Measurements from ENCODE around the gene CNTROB.

Gene CNTROB

DNA sequence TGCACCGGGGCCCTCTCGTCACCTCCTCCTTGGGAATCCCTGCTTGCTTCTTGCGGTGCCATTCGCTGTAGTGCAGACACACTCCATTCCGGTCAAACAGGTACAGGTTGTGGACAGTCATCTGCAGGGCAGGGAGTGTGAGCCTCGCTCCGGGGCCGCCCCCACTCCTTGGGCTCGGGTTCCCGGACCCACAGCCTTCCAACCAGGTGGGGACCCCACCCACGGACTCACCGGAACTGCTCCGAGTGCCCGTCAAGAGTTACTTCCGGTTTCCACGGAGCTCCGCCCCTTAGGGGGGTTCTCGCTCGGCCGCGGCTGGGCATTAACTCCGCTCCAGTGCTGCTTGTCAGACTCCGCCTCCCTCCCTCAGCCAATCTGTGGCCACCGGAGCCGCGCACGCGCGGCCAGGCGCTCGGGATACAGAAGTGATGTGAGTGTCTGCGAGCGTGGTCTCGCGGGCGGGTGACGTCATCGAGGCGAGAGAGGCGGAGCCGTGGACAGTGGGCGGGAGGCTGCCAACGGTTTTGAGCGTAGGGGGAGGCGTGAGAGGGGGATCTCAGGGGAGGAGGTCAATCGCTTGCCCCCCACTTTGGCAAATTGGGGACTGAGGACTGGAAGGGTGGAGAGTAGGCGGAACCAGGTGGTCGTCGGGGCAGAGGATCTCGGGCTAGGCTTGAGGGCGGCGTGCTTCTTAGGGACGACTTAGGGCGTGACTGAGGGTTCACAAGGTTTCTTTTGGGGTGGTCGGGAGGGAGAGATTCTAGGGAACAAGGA lies at the start of gene CNTROB, which contains the start of gene TRAPPC1:
TSS of gene CNTROB (plus strand) at position 498 of the 774 bp plus-strand sequence. CDS start 874 bp downstream, outside the sequence.
TSS of gene TRAPPC1 (minus strand) at position 238 of the 774 bp plus-strand sequence. CDS start at position 121, 117 bp downstream.
- peak; percentile 98 for DNase-seq

GRCh38 chr17:7882629-7883028 lies 49.4 kb upstream of the CNTROB start:
- no peak for DNase-seq

DNA sequence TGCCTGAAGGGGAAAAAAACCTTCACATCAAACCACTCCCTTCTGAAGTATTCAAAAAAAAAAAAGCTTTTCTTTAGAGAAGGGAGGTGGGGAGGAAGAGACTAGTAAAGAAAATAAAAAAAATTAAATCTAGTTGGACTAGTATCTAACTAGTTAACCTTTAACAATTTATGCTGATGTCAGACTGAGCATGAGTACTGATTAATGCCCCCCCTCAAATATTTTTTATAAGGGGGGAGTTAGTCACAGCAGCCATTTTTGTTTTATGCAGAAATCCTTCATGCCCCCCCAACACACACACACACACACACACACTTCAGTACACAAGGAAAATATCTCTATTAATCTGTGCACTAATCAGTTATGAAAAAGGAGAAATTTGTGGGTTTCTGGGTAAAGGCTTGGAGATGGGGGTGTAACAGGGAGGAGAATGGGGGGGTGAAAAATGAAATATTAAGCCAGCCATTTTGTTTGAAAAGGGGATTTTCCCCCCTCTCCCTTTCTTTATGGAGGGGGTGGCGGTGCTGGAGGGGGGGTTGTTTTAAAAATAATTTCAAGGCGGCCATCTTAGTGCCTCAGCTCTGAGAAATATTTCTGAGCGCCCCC lies 48.1 kb upstream of the CNTROB start:
- DNase-seq = peak; percentile 72

GRCh38 chr17:7884581-7885366 lies 47.2 kb upstream of the CNTROB start:
- no peak for DNase-seq

DNA sequence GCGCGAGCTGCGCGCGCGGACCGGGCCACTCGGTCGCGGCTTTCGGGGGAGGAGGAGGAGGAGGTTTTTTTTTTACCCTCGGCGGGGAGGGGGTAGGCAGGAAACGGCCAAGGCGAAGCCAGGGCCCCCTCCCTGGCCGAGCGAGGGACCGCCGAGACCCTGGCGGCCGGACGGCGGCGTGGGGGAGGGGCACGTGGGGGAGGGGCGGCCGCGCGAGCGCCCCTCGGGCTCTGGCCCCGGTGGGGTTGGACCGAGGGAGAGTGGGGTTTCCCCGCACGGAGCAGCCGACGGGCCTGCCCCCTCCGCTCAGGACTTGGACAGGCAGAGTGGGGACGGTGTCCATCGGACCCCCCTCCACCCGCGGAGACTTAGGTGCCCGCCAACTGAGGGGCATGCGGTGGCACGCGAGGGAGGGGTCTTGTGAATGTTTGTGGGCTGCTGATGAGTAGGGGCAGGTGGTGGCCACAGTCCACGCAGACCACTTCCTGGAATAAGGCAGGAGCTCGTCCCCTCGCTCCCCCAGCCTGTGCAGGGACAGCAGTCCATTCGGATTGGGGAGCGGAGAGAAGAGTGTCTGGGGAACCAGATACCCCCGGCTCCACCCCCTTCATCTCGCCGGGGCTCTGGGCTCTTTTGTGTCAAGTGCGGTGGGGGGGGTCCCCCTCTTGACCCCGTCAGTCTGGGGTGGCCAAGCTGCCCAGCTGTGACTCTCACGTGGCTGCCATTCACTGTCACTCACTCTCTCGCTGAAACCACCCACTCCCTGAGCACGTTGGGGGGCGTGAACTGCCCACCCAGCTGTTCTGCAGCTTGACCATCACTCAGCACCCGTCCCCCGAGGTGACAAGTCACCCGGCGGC lies 46.4 kb upstream of the CNTROB start:
- no peak for DNase-seq

GRCh38 chr17:7886227-7887037 lies 45.6 kb upstream of the CNTROB start:
- no peak for DNase-seq

DNA sequence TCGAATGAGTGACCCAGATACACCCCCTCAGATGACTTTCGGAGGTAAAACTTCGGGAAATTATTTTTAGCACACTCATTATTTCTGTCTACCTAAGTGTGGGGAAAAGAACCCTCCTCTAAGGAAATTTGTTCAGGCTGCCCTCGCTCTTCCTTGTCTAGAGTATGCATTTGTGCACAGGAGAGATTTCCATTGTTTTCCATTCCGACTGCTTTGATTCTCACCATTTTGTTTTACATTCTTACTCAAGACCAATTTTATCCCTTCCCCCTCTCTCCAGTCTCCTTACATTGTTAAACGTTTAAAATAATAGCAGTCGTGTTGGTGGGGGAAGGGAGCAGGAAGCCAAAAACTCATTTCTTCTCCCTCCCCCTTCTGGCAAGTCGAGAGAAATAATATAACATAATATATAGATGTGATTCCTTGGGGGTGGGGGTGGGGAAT lies 44.9 kb upstream of the CNTROB start:
- DNase-seq = peak; percentile 57

GRCh38 chr17:7887482-7888183 lies 44.4 kb upstream of the CNTROB start:
- peak; percentile 85 for DNase-seq

DNA sequence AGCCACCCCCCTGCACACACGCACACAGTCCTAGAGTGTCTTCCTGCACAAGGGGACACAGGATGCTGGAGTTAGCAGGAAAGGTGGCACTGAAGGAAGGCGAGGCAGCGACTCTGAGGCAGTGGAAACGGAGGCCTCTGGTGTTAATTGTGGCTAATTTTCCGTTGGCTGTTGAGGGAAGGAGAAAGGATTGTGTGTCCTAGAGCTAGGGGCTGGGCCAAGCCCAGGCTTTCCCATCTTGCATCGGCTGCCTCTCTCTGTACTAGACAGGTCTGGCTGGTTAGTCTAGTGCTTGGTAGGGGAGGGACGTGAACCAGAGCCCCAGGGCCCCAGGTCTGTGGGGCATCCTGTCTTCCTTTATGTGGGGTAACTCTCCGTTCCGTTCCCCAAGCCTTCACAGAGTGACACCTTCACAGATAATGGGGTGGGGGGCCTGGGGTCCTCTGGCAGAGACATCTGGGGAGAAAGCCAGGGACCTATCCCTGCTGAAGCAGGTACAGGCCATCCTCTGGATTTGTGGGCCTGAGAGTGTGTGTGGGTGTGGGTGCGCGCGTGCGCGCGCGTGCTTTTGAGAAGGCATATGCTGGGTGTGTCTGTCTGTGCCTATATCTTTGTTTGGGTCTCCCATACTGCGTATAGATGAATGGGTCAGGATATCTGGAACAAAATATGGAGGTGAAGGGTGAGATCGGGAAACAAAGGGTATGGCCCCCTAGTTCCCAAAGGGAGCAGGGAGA lies 43.7 kb upstream of the CNTROB start, which contains the start of gene CHD3:
TSS of gene CHD3 (plus strand) at position 606 of the 737 bp plus-strand sequence. CDS start 212 bp downstream, outside the sequence.
- no peak for DNase-seq

DNA sequence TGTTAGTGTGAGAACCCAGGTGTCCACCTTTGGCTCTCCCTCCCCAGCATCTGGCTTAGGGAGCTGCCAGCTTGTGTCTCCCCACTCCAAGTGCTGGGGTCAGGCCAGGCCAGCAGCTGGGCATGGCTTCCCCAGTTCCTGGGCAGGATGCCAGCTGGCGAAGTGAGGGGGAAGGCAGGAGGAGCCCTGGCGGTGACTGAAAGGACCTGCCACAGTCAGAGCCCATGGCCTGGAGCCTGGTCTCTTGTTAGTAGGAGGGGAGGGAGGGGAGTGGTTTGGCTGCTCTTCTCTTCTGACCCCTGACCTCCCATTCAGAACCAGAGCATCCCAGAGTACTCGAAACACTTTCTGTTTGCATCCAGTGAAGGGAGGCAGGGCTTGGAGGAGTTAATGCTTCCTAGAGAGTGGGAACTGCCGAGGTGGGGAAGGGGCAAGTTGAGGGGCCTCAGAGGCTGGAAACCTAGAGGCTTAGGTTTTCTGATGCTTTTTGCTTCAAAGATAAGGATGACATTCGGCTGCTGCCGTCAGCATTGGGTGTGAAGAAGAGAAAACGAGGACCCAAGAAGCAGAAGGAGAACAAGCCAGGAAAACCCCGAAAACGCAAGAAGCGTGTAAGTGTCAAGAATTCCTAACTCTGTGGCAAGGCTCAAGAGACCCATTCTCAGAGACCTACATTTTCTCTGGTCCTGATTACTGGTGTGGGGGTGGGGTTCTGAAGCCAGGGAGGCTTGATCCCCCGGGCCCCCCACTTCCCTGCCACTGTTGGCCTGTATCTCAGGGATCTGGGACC lies 42.6 kb upstream of the CNTROB start:
- peak; percentile 48 for DNase-seq

DNA sequence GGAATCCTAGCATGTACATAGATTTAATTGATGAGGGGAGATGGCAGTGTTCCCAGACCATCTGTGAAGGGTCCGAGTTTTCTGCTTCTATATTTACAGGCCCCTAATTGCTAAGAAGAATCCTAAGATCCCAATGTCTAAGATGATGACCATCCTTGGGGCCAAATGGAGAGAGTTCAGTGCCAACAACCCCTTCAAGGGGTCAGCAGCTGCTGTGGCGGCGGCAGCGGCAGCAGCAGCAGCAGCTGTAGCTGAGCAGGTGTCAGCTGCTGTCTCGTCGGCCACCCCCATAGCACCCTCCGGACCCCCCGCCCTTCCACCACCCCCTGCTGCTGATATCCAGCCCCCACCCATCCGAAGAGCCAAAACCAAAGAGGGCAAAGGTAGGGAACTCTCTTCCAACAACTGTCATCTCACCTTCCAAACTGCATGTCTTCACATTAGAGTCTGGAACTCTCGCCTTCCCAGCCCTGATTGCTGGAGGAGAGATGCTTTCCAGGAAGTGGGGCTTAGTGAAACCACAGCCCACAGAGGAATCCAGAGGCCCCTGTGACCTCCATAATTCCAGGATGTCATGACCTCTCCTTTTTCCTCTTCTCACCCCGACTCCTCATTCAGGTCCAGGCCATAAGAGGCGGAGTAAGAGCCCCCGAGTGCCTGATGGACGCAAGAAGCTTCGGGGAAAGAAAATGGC lies 38.7 kb upstream of the CNTROB start:
- no peak for DNase-seq

DNA sequence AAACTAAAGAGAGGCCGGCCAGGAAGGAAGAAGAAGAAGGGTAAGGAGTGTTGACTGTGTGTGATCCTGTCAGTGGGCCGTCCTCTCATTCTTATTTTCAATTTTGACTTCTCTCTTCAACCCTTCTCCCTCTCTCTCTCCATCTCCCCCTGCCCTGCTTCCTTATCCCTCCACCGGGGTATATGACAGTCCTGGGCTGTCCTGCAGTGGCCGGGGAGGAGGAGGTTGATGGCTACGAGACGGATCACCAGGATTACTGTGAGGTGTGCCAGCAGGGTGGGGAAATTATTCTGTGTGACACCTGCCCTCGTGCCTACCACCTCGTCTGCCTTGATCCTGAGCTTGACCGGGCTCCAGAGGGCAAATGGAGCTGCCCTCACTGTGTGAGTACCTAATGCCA lies 37.8 kb upstream of the CNTROB start:
- no peak for DNase-seq

- DNase-seq = no peak
Measured at GRCh38 chr17:7894866-7895265, 37.1 kb upstream of the CNTROB start.

DNA sequence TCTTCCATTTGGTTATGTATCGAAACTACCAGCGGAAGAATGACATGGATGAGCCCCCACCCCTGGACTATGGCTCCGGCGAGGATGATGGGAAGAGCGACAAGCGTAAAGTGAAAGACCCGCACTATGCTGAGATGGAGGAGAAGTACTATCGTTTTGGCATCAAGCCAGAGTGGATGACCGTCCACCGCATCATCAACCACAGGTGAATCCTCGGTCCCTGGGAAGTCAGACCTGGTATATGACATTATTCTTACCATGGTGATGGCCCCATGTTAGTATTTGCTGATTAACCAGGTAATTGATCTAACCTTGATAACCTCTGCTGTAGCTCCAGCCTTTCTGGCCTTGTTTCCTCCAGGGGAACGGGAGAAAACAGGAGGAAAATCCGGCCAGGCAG lies 34.9 kb upstream of the CNTROB start:
- no peak for DNase-seq

DNA sequence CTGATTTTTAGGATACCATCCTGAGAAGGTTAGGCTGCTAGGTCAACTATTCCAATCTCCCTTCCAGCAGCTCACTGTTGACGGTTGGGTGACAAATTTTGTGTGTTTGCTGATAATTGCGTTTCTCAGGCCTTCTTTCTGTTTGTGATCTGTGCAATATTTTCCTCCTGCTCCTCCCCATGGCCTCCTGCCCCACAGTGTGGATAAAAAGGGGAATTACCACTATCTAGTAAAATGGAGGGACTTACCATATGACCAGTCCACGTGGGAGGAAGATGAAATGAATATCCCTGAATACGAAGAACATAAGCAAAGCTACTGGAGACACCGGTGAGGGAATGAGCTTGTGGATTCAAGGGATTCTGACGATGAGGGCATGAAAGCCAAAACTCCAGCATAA lies 34.2 kb upstream of the CNTROB start:
- DNase-seq = no peak

GRCh38 chr17:7903154-7904103 lies 28.6 kb upstream of the CNTROB start:
- no peak for DNase-seq

- no peak for DNase-seq
Measured at GRCh38 chr17:7909089-7909488, 22.9 kb upstream of the CNTROB start.
